Measurements from ENCODE around the gene POMZP3.
"Not testable (repeated sequence)": the region's sequence is repeated elsewhere in the genome, so short reads cannot be mapped to it uniquely, and the experiment has no call there.

The POMZP3 gene

DNA sequence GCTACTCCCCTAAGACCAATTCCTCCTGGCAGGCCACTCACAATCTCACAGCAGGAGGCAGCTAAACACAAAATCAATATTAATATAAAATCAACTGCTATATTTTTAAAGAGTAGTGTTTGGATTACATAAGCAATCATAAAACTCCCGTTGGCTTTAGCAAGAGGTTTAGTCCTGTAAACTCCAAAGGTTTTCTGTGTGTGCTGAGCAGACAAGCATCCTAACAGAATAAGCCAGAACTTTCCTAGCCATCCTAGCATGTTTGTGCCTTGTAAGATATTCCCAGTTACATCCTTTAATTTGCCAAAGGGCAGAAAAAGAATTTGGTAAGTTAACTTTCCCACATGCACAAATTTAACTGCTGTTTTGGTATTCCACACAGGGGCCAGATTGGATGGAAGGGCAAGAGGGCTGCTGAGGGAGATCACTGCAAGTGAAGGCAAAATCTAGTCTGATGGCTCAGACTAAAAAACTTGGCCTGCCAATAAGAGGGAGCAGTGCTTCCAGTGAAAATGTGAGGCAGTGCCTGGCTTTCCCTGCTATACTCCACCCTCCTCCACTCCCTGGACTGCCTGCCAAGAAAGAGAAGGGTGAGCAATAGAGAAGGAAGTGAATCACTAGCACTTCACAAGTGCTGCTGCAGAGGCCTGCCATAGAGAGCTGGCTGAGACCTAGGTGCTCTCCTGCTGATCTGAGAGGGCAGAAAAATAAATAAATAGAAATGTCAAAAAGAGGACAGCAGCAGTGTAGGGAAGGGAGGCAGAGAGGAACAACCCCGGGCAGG lies 44.0 kb downstream of the POMZP3 start:
- H3K9me3 ChIP-seq (ENCODE audit: control insufficient read depth, insufficient read depth, low read length); H3K27me3 ChIP-seq (ENCODE audit: control insufficient read depth, insufficient read depth, low read length); H3K4me1 ChIP-seq (ENCODE audit: control insufficient read depth, insufficient read depth, low read length); H3K9ac ChIP-seq (ENCODE audit: low read depth, low read length); H3K4me3 ChIP-seq (ENCODE audit: low read depth, low read length); H3K36me3 ChIP-seq (ENCODE audit: control insufficient read depth, insufficient read depth, low read length): not testable (repeated sequence)

DNA sequence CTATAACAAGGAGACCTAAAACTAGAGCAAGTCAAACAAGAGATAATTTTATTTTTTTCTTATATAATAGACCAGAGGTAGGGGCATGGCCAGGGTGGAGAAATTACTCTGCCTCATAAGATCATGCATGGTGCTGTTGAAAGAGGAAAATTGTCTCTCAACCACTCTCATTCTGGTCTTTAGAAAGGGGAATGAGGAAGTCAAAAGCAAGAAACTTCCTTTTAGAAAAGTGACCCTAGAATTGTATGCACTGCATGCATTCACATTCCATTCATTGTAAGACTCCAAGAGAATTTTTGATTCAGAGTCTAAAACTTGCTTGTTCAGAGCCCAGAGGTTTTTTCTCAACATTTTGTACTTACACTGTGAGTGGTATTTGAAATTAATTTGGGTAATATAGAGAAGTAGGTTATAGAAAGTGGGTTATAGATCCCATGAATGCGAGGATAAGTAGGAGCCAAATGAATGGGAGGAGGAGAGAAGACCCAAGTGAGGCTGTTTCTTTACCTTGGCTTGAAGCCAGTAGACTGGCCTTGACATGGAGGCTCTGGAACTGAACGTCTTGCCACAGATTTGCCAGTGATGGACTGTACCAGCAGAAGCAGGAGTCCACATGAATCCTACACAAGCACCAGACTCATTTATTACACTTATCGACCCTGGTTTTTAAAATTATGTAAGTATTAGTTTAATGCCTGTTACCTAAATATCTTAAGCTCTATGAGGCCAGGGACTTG lies 51.0 kb downstream of the POMZP3 start:
- H3K4me1 ChIP-seq (ENCODE audit: control insufficient read depth, insufficient read depth, low read length); H3K4me3 ChIP-seq (ENCODE audit: low read depth, low read length); H3K36me3 ChIP-seq (ENCODE audit: control insufficient read depth, insufficient read depth, low read length); H3K27me3 ChIP-seq (ENCODE audit: control insufficient read depth, insufficient read depth, low read length); H3K9ac ChIP-seq (ENCODE audit: low read depth, low read length); H3K9me3 ChIP-seq (ENCODE audit: control insufficient read depth, insufficient read depth, low read length): not testable (repeated sequence)

DNA sequence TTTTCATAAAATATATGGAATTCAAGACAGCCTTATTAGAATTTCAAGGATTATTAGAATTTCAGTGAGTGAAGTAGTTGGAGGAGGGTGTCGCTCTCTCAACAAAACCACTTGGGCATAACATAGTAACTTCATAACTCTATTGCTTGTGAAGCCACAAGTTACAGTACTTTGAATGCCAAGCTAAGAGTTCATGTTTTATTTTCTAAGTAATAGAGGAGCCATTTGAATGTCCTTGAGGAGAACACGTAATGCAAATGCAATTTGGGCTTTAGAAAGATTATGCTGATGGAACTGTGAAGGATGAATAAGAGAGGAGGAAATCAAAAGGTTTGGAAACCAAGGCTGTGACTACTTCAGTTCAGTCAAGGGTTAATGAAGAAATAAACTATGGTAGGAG lies 51.6 kb downstream of the POMZP3 start:
- not testable (repeated sequence) for H3K4me1 ChIP-seq (ENCODE audit: control insufficient read depth, insufficient read depth, low read length); H3K36me3 ChIP-seq (ENCODE audit: control insufficient read depth, insufficient read depth, low read length); H3K9me3 ChIP-seq (ENCODE audit: control insufficient read depth, insufficient read depth, low read length); H3K4me3 ChIP-seq (ENCODE audit: low read depth, low read length); H3K27me3 ChIP-seq (ENCODE audit: control insufficient read depth, insufficient read depth, low read length); H3K9ac ChIP-seq (ENCODE audit: low read depth, low read length)

DNA sequence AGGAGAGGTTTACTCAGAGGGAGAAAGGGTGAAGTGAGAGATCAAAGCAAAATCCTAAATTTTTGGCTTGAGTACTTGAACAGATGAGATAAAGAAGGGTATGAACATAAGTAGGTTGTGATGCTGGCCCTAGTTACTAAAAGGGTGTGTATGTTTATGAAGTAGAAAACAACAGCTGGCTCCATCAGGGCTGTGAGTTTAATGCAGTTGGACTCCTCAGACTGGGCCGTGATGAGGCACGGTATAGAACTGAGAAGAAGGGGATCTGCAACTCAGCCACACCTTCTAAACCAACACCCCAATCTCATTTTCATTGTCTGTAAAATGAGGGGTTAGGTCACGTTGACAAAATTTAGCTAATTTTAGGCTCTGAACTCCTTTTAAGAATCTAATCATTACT lies 54.8 kb downstream of the POMZP3 start:
- not testable (repeated sequence) for H3K9me3 ChIP-seq (ENCODE audit: control insufficient read depth, insufficient read depth, low read length); H3K4me3 ChIP-seq (ENCODE audit: low read depth, low read length); H3K4me1 ChIP-seq (ENCODE audit: control insufficient read depth, insufficient read depth, low read length); H3K36me3 ChIP-seq (ENCODE audit: control insufficient read depth, insufficient read depth, low read length); H3K27me3 ChIP-seq (ENCODE audit: control insufficient read depth, insufficient read depth, low read length); H3K9ac ChIP-seq (ENCODE audit: low read depth, low read length)

DNA sequence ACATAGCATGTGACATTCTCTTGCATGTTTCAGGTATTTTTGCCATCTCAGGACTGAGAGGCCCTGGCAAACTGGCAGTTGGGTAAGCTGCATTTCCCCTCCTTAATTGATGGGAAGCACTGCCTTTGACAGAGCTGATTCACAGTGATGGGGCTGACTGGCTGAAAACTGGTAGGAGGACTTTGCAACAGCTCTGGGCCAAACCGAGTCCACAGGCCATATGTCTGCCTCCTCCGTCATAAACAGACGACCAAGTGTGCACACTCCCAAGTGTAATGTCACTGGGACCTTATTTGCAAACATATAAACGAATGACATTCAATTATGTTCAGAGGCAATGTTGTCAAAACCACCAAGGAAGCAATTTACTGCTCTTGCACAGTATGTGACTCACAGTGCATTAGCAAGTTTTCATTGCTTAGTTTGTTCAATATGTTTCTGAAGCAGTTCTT lies 56.7 kb downstream of the POMZP3 start:
- H3K4me1 ChIP-seq (ENCODE audit: control insufficient read depth, insufficient read depth, low read length); H3K4me3 ChIP-seq (ENCODE audit: low read depth, low read length); H3K36me3 ChIP-seq (ENCODE audit: control insufficient read depth, insufficient read depth, low read length); H3K9me3 ChIP-seq (ENCODE audit: control insufficient read depth, insufficient read depth, low read length); H3K9ac ChIP-seq (ENCODE audit: low read depth, low read length); H3K27me3 ChIP-seq (ENCODE audit: control insufficient read depth, insufficient read depth, low read length): not testable (repeated sequence)

DNA sequence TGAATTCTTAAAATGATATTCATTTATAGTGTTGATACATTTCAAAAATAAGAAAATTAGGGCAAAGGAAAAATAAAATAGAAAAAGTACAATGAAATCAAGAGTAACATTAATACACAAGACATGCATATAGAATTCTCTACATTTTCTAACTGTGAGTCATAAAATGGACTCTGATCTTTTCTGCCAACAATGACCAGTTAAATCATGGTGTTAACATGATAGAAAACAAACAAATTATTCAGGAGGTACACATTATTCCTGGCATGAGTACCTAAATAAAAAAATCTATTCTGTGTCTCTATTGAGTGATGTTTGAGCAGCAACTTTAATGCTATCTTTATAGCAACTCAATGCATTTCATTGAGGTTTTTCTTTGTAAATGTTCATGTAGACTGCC lies 58.3 kb downstream of the POMZP3 start:
- H3K36me3 ChIP-seq (ENCODE audit: control insufficient read depth, insufficient read depth, low read length); H3K4me3 ChIP-seq (ENCODE audit: low read depth, low read length); H3K4me1 ChIP-seq (ENCODE audit: control insufficient read depth, insufficient read depth, low read length); H3K9me3 ChIP-seq (ENCODE audit: control insufficient read depth, insufficient read depth, low read length); H3K9ac ChIP-seq (ENCODE audit: low read depth, low read length); H3K27me3 ChIP-seq (ENCODE audit: control insufficient read depth, insufficient read depth, low read length): not testable (repeated sequence)

DNA sequence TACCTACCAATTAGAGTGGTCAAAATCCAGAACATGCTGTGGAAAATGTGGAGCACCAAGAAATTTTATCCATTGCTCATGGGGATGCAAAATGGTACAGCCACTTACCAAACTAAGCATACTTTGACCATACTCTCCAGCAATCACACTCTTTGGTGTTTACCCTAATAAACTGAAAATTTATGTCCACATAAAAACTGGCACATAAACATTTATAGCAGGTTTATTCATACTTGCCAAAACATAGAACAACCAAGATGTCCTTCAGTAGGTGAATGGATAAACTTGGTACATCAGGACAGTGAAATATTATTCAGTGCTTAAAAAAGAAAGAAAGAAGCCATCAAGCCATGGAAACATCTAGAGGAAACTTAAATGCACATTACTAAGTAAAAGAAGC lies 59.3 kb downstream of the POMZP3 start:
- H3K9me3 ChIP-seq (ENCODE audit: control insufficient read depth, insufficient read depth, low read length); H3K4me1 ChIP-seq (ENCODE audit: control insufficient read depth, insufficient read depth, low read length); H3K27me3 ChIP-seq (ENCODE audit: control insufficient read depth, insufficient read depth, low read length); H3K9ac ChIP-seq (ENCODE audit: low read depth, low read length); H3K4me3 ChIP-seq (ENCODE audit: low read depth, low read length); H3K36me3 ChIP-seq (ENCODE audit: control insufficient read depth, insufficient read depth, low read length): not testable (repeated sequence)

DNA sequence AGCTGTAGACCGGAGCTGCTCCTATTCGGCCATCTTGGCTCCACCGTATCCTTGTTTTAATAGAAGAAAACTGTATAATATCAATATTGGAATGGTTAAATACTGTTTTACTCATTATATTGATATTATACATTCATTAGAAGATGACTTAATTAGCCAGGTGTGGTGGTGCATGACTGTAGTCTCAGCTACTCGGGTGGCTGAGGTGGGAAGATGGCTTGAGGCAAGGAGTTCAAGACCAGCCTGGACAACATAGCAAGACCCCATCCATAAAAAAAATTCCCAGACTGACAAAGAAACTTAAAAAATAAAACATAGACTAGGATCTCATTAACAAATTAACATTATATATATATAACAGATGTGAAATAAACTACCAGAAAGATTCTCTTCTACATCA lies 59.8 kb downstream of the POMZP3 start:
- H3K9ac ChIP-seq (ENCODE audit: low read depth, low read length); H3K9me3 ChIP-seq (ENCODE audit: control insufficient read depth, insufficient read depth, low read length); H3K4me3 ChIP-seq (ENCODE audit: low read depth, low read length); H3K36me3 ChIP-seq (ENCODE audit: control insufficient read depth, insufficient read depth, low read length); H3K27me3 ChIP-seq (ENCODE audit: control insufficient read depth, insufficient read depth, low read length); H3K4me1 ChIP-seq (ENCODE audit: control insufficient read depth, insufficient read depth, low read length): not testable (repeated sequence)

DNA sequence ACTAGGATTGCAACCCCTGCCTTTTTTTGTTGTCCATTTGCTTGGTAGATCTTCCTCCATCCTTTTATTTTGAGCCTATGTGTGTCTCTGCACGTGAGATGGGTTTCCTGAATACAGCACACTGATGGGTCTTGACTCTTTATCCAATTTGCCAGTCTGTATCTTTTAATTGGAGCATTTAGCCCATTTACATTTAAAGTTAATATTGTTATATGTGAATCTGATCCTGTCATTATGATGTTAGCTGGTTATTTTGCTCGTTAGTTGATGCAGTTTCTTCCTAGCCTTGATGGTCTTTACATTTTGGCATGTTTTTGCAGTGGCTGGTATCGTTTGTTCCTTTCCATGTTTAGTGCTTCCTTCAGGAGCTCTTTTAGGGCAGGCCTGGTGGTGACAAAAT lies 62.1 kb downstream of the POMZP3 start:
- not testable (repeated sequence) for H3K9me3 ChIP-seq (ENCODE audit: control insufficient read depth, insufficient read depth, low read length); H3K9ac ChIP-seq (ENCODE audit: low read depth, low read length); H3K36me3 ChIP-seq (ENCODE audit: control insufficient read depth, insufficient read depth, low read length); H3K27me3 ChIP-seq (ENCODE audit: control insufficient read depth, insufficient read depth, low read length); H3K4me3 ChIP-seq (ENCODE audit: low read depth, low read length); H3K4me1 ChIP-seq (ENCODE audit: control insufficient read depth, insufficient read depth, low read length)

DNA sequence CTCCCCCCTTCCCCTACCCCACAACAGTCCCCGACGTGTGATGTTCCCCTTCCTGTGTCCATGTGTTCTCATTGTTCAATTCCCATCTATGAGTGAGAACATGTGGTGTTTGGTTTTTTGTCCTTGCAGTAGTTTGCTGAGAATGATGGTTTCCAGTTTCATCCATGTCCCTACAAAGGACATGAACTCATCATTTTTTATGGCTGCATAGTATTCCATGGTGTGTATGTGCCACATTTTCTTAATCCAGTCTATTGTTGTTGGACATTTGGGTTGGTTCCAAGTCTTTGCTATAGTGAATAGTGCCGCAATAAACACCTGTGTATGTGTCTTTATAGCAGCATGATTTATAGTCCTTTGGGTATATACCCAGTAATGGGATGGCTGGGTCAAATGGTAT lies 65.7 kb downstream of the POMZP3 start:
- H3K9ac ChIP-seq (ENCODE audit: low read depth, low read length); H3K36me3 ChIP-seq (ENCODE audit: control insufficient read depth, insufficient read depth, low read length); H3K4me3 ChIP-seq (ENCODE audit: low read depth, low read length); H3K27me3 ChIP-seq (ENCODE audit: control insufficient read depth, insufficient read depth, low read length); H3K9me3 ChIP-seq (ENCODE audit: control insufficient read depth, insufficient read depth, low read length); H3K4me1 ChIP-seq (ENCODE audit: control insufficient read depth, insufficient read depth, low read length): not testable (repeated sequence)

DNA sequence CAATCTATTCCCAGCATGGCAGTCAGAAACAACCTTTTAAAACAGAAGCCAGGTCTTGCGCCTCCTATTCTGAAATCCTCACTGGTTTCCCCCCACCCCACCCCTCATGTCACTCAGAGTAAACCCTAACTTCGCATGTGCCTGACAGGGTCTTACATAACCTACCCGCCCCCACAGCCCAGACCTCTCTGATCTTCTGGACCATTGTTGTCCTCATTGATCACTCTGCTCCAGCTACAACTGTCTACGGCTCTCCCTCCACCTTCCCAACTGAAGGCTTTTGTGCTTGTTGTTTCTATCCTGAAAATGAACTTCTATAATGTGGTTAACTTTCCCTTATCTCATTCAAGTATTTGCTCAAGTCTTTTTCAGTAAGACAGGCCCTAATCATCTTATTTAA lies 66.9 kb downstream of the POMZP3 start:
- H3K27me3 ChIP-seq (ENCODE audit: control insufficient read depth, insufficient read depth, low read length); H3K4me1 ChIP-seq (ENCODE audit: control insufficient read depth, insufficient read depth, low read length); H3K4me3 ChIP-seq (ENCODE audit: low read depth, low read length); H3K9me3 ChIP-seq (ENCODE audit: control insufficient read depth, insufficient read depth, low read length); H3K9ac ChIP-seq (ENCODE audit: low read depth, low read length); H3K36me3 ChIP-seq (ENCODE audit: control insufficient read depth, insufficient read depth, low read length): not testable (repeated sequence)
